Activated CD8-positive, alpha-beta memory T cell treated with anti-CD3 and anti-CD28 coated beads, Interleukin-2, amount 50 U/mL, for 24 hours (primary cell): ENCODE results near the gene NME5.

ENCODE experiments used
- DNase-seq: peaks from one replicate; pipeline ENCODE4 v3.0.0-alpha.2; 2020; ENCODE audit errors: extremely low read depth

NME5 gene

DNA sequence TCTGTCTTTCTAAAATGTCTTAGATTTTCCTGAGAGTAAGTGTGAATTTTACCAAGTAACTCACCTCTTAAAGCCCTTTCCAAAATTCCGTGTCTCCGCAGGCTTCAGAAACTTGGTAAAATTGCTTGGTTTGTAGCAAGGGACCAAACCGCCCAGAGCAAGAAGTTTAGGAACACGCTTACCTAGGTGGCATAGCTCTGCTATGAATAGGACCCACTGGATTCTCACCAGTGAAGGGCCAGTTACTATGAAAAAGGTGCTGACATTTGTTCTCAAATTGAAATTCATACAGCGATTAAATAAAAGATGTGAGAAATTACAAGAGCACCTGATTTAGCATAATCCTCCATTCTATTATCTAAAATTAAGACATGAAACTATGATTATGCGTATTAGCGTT lies 6.7 kb downstream of the NME5 start:
- DNase-seq: no peak

DNA sequence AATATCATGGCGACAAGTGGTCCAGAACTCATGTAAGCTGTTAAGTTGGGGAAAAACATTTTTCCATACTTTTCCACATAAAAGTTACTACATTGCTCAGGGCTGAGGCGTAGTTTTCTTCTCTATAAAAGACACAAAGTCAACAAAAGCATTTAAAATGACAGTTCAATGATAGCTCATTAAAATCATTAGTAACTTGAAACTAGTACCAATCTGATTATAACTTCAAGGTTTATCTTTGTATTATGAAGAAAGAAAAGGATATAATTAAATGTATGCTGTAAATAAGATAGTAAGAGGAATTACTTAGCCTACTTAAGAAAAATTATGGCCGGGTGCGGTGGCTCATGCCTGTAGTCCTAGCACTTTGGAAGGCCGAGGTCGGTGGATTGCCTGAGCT lies 9.9 kb downstream of the NME5 start:
- no peak for DNase-seq

GRCh38 chr5:138128334-138128733 lies 10.9 kb downstream of the NME5 start:
- no peak for DNase-seq

DNA sequence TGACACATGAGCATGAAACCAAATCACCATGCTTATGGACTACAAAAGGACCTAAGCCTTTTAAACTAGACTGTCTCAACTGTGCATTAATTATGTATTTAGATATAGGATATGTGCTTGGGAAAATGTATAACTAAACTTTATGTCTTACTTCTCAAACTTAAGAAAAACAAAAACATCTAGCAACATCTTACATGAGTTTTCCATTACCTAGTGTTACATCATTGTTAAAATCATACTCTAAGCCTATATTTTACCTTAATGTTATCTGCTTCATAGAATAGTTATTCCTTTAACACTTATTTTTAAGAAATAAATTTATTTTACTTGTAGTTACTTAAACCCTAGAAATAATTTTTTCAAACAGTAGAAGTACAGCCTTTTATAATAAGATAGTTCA lies 24.0 kb downstream of the NME5 start:
- DNase-seq: no peak

- DNase-seq: no peak
Measured at GRCh38 chr5:138111937-138112336, 27.3 kb downstream of the NME5 start.

DNA sequence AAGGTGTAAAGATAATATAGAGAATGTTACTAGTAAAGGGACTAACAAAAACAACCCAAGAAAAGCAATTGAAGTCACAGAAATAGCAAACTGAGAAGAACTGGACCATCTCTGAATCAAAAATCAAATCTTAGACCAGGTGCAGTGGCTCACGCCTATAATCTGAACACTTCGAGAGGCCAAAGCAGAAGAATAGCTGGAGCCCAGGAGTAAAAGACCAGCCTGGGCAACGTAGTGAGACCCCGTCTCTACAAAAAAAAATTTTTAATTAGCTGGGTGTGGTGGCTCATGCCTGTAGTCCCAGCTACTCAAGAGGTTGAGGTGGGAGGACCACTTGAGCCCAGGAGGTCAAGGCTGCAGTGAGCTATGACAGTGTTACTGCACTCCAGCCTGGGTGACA lies 28.0 kb downstream of the NME5 start:
- DNase-seq: no peak

DNA sequence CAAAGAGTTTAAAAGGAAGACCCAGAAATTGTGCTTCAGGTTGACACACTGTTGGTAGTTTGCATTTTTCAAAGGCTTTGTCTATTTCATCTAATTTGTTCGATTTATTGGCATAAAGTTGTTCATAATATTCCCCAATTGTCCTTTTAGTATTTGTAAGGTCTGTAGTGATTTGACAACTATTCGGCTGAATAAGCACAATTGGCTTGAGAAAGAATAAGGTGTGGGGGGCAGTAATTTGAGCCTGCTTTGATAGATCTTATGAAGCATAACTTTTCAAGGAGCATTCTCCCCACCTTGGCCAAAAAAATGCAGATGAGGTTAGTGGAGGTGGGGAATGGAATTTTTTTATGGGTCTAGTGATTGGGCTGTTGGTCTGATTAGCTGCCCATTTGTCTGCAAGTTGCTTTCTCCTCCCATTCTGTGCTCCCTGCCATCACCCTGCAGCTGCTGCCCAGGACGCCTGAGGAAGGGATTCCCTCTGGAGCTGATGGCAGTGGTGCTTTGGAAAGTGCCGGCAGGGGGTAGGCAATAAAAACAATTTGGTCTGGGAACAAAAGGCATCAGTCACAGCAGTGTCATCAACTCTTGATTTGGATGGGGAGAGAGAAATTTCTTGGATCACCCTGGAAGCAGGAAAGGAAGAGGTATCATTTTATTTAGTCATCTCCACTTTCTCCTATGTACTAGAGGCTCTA lies 28.8 kb downstream of the NME5 start:
- DNase-seq: no peak

DNA sequence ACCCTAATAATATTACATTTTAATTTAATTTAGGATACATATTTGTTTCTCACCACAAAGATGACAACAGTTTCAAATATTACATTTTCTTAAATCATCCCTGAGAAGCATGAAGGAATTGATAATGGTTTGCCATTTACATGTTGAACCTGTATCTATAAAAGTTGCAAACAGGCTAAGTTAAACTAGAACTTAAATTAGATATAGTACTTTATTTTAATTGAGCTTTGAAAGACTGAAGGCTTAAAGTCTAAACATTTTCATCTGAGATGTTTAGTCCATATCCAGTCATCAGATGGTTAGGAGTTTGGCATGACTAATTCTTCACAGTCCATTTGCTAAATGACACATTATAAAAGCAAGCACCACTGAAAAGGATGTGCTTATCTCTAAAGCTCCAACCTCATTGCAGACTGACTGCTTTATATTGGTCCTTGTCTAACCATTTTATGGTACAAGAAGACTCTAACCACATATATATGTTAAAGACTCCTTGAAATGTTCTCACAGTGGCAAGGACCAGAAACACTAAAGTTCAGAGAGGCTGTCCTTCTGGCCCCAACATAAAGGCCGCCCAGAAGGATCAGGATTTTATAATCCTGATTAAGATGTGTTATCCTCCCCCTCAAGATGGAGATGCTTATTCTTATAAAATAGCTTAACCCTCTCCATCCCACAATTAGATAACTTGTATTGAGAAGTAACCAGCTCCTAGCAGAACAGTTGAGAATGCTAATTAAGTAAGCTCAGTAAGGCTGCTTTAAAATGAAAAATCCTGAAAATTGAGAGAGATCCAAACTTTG lies 29.6 kb downstream of the NME5 start:
- DNase-seq: no peak

DNA sequence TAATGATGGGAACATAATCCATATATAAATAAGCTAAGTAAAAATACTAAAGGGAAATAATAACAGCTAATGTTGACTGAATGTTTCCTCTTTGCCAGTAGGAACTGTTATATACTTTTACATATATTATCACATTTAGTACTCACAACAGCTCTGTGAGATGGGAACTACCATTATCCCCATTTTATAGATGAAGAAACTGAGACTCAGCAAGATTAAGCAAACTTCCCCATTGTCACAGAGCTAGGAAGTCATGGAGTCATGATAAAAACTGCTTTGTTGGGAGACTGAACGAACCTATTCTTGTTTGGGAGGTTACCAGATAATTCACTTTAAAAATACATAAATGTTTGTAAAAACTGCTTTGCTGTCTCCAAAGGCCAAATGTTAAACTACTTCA lies 32.0 kb downstream of the NME5 start:
- no peak for DNase-seq

GRCh38 chr5:138105709-138106108 lies 33.5 kb downstream of the NME5 start:
- no peak for DNase-seq

GRCh38 chr5:138103319-138103637 lies 36.0 kb downstream of the NME5 start:
- DNase-seq: no peak

GRCh38 chr5:138102454-138103318 lies 36.5 kb downstream of the NME5 start:
- DNase-seq: no peak

GRCh38 chr5:138096997-138097828 lies 42.0 kb downstream of the NME5 start:
- DNase-seq: no peak

DNA sequence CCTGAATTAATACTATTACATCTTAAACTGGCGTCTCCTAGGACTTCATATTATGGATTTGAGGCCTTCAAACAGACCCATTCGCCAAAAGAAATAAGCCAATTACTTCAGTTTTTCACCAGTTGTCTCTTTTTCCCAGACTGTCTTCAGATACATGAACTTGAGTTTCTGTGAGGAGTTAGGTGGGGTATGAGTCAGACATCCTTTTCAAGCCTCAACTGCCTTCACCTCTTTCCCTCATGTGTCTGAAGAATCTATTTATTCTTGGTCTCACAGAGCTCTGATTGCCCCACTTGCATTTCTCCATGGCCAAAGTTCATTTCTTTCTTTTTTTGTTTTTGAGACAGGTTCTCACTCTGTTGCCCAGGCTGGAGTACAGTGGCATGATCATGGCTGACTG lies 42.9 kb downstream of the NME5 start:
- DNase-seq: no peak

GRCh38 chr5:138095100-138095907 lies 43.9 kb downstream of the NME5 start:
- DNase-seq: no peak

- DNase-seq: no peak
Measured at GRCh38 chr5:138093036-138093435, 46.2 kb downstream of the NME5 start.

DNA sequence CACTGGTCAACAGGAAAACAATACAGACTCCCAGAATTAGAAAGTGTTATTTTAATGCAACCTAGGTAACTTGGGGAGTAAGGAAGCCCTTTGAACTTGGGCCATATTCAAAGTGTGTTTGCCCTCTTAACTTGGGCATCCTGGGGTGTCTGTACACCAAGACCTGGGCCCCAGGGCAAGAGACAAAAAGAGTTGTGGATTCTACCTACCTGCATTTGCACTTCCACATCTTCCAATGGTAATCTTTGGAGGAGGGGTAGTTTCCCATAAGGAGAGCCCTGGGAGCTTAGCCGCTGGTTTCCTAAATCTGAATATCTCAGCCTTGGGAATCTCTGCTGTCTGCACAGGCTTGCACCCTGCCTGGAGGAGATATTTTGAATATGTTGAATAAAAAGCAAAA lies 46.9 kb downstream of the NME5 start:
- no peak for DNase-seq

DNA sequence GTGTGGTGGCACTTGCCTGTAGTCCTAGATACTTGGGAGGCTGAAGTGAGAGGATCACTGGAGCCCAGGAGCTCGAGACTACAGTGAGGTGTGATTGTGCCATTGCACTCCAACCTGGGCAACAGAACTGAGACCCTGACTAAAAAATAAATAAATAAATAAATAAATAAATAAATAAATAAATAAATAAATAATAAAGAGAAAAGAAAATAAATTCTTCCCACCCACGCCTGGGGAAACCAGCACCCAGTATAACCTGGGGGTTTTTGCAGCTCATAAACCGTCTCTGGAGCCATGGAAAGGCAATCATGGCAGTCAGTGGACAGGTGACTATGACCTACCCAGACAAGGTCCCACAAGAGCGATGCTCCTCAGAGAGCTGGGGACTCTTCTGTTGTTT lies 47.5 kb downstream of the NME5 start:
- no peak for DNase-seq

GRCh38 chr5:138083702-138084101 lies 55.5 kb downstream of the NME5 start, which contains the start of gene WNT8A:
WNT8A (plus strand) TSS chr5:138084033; CDS start chr5:138084128, 95 bp downstream.
- no peak for DNase-seq

GRCh38 chr5:138082033-138082432 lies 57.2 kb downstream of the NME5 start:
- no peak for DNase-seq
